Transverse colon (tissue), 4 donors: ENCODE data around the gene TMEM229B.

Experiments used
- POLR2A ChIP-seq: fragments of 450-650 bp; IDR thresholded peaks from one replicate; pipeline ENCODE4 v1.6.1; 2016; ENCODE audit warnings: antibody characterized with exemption, mild to moderate bottlenecking, moderate library complexity
- POLR2AphosphoS5 ChIP-seq, 3 donors: sonication (generic); formaldehyde crosslinking; IDR thresholded peaks; one replicate each; pipeline ENCODE4 v1.6.1; 2016; ENCODE audit warnings: antibody characterized with exemption in 3 of 3
- TF ChIP-seq, protein P1 (sequence below), 5 experiments: fragments of 200-600 bp in 3 of 5; fragments of 450-650 bp in 2 of 5; sonication (generic) in 3 of 5; IDR thresholded peaks; 1 replicate in 2 of 5; 2 replicates in 3 of 5; pipeline ENCODE4 v1.5.1; 2016 to 2017; ENCODE audit warnings: antibody characterized with exemption in 5 of 5, inconsistent platforms in 3 of 5, mild to moderate bottlenecking in 2 of 5, moderate library complexity in 1 of 5

DNA sequence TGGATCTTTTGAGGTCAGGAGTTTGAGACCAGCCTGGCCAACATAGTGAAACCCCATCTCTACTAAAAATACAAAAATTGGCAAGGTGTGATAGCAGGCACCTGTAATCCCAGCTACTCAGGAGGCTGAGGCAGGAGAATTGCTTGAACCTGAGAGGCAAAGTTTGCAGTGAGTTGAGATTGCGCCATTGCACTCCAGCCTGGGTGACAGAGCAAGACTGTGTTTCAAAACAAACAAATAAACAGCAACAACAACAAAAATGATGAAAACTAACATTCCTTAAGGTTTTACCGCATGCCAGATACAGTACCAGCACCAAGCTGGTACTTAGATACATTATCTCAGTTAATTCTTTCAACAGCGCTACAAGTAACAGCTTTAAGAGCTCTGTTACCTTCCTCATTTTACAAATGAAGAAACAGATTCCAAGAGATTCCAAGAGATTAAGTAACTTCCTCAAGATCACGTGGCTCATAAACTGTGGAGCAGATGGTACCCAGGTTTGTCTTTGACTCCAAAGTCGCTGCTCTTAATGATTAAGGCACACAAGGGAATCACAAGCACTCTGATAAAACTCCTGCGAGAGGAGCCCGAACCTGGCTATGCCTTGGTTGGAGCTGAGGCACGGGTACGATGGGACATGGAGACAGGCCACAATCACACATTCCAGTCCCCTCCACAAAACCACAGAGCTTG is 58.9 kb downstream of the TMEM229B start:
- no peak for TF ChIP-seq POLR2A
- TF ChIP-seq, protein P1, sequence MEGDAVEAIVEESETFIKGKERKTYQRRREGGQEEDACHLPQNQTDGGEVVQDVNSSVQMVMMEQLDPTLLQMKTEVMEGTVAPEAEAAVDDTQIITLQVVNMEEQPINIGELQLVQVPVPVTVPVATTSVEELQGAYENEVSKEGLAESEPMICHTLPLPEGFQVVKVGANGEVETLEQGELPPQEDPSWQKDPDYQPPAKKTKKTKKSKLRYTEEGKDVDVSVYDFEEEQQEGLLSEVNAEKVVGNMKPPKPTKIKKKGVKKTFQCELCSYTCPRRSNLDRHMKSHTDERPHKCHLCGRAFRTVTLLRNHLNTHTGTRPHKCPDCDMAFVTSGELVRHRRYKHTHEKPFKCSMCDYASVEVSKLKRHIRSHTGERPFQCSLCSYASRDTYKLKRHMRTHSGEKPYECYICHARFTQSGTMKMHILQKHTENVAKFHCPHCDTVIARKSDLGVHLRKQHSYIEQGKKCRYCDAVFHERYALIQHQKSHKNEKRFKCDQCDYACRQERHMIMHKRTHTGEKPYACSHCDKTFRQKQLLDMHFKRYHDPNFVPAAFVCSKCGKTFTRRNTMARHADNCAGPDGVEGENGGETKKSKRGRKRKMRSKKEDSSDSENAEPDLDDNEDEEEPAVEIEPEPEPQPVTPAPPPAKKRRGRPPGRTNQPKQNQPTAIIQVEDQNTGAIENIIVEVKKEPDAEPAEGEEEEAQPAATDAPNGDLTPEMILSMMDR (IDR thresholded peaks at IDR 0.05) = no peak
- TF ChIP-seq POLR2AphosphoS5 (IDR thresholded peaks at IDR 0.05) = no peak
